SK-N-SH treated with all-trans-retinoic acid at 6 μM for 48 hours (cell line): Measurements from ENCODE around the gene WDR88.

Experiments
- BACH2 ChIP-seq: fragments of 250-450 bp; sonication (Bioruptor Pico); IDR thresholded peaks from 2 replicates; pipeline ENCODE4 v1.9.0; 2021; ENCODE audit warnings: mild to moderate bottlenecking, borderline replicate concordance
- CSDC2 ChIP-seq: fragments of 250-450 bp; sonication (Bioruptor Pico); IDR thresholded peaks from 2 replicates; pipeline ENCODE4 v1.5.0; 2020; ENCODE audit warnings: mild to moderate bottlenecking, moderate library complexity
- ISL1 ChIP-seq: fragments of 250-450 bp; sonication (Bioruptor Pico); IDR thresholded peaks from 2 replicates; pipeline ENCODE4 v2.1.2; 2022; ENCODE audit warnings: mild to moderate bottlenecking, moderate library complexity
- TCF4 ChIP-seq: fragments of 250-450 bp; sonication (Bioruptor Pico); IDR thresholded peaks from 2 replicates; pipeline ENCODE4 v1.8.0; 2021; ENCODE audit warnings: mild to moderate bottlenecking, moderate library complexity, borderline replicate concordance
- TOX ChIP-seq: fragments of 250-450 bp; sonication (Bioruptor Pico); IDR thresholded peaks from 2 replicates; pipeline ENCODE4 v1.8.0; 2021; ENCODE audit warnings: mild to moderate bottlenecking, moderate library complexity, borderline replicate concordance
- ZFP3 ChIP-seq: fragments of 250-450 bp; sonication (Bioruptor Pico); IDR thresholded peaks from 2 replicates; pipeline ENCODE4 v1.5.0; 2020; ENCODE audit warnings: mild to moderate bottlenecking, moderate library complexity
- ZFP30 ChIP-seq: fragments of 450-650 bp; formaldehyde crosslinking; IDR thresholded peaks from 2 replicates; pipeline ENCODE4 v1.5.0; 2022; ENCODE audit warnings: mild to moderate bottlenecking, moderate library complexity
- ZNF8 ChIP-seq: fragments of 450-650 bp; formaldehyde crosslinking; IDR thresholded peaks from 2 replicates; pipeline ENCODE4 v1.5.0; 2020; ENCODE audit warnings: mild to moderate bottlenecking, moderate library complexity
- TF ChIP-seq, protein P1 (sequence below): fragments of 250-450 bp; sonication (Bioruptor Pico); IDR thresholded peaks from 2 replicates; pipeline ENCODE4 v1.8.0; 2020; ENCODE audit warnings: mild to moderate bottlenecking, moderate library complexity, borderline replicate concordance
- TF ChIP-seq, protein P2 (sequence below): fragments of 250-450 bp; sonication (Bioruptor Pico); IDR thresholded peaks from 2 replicates; pipeline ENCODE4 v1.5.1; 2020; ENCODE audit warnings: low read depth, mild to moderate bottlenecking, moderate library complexity

DNA sequence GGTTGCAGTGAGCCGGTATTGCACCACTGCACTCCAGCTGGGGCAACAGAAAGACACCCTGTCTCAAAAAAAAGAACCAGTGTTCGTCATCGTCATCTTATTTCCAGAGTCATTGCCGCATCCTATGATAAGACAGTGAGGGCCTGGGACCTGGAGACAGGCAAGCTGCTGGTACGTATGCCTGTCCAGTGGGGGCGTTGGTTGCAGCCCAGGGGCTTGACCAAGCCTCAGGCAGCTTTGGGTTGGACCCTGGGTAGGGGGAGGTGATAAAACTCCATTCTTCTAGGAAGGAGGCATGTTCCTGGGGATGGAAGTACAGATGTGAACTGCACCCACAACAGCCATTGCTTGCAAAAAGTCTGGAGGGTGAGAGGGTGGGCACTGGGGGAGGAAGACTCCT, 15.6 kb downstream of the WDR88 start:
- TF ChIP-seq ZNF8 (CRISPR knock-in tag) (no peak), TOX (CRISPR knock-in tag) (no peak), ISL1 (CRISPR knock-in tag) (no peak), ZFP30 (CRISPR knock-in tag) (no peak), CSDC2 (CRISPR knock-in tag) (no peak), ZFP3 (no peak), TCF4 (CRISPR knock-in tag) (no peak), BACH2 (CRISPR knock-in tag) (no peak)
- TF ChIP-seq, protein P1, sequence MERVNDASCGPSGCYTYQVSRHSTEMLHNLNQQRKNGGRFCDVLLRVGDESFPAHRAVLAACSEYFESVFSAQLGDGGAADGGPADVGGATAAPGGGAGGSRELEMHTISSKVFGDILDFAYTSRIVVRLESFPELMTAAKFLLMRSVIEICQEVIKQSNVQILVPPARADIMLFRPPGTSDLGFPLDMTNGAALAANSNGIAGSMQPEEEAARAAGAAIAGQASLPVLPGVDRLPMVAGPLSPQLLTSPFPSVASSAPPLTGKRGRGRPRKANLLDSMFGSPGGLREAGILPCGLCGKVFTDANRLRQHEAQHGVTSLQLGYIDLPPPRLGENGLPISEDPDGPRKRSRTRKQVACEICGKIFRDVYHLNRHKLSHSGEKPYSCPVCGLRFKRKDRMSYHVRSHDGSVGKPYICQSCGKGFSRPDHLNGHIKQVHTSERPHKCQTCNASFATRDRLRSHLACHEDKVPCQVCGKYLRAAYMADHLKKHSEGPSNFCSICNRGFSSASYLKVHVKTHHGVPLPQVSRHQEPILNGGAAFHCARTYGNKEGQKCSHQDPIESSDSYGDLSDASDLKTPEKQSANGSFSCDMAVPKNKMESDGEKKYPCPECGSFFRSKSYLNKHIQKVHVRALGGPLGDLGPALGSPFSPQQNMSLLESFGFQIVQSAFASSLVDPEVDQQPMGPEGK, result no peak
- TF ChIP-seq, protein P2, sequence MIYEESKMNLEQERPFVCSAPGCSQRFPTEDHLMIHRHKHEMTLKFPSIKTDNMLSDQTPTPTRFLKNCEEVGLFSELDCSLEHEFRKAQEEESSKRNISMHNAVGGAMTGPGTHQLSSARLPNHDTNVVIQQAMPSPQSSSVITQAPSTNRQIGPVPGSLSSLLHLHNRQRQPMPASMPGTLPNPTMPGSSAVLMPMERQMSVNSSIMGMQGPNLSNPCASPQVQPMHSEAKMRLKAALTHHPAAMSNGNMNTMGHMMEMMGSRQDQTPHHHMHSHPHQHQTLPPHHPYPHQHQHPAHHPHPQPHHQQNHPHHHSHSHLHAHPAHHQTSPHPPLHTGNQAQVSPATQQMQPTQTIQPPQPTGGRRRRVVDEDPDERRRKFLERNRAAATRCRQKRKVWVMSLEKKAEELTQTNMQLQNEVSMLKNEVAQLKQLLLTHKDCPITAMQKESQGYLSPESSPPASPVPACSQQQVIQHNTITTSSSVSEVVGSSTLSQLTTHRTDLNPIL, result no peak
